ES-I3 (cell line): ENCODE results near the gene NOSTRIN.

Experiments used
- H3K36me3 ChIP-seq: 2 replicates; pipeline ENCODE4 v1.6.1; 2013; ENCODE audit warnings: mild to moderate bottlenecking, low read length, control low read depth, moderate library complexity; ENCODE audit not compliant: insufficient read depth
- H3K4me1 ChIP-seq: 2 replicates; pipeline ENCODE4 v1.6.1; 2013; ENCODE audit warnings: mild to moderate bottlenecking, control low read depth, low read length; ENCODE audit not compliant: insufficient read depth
- H3K9ac ChIP-seq: 2 replicates; pipeline ENCODE4 v1.6.1; 2013; ENCODE audit warnings: low read depth, mild to moderate bottlenecking, low read length, moderate library complexity
- H3K9me3 ChIP-seq: 2 replicates; pipeline ENCODE4 v1.6.1; 2013; ENCODE audit warnings: mild to moderate bottlenecking, low read length, moderate library complexity; ENCODE audit not compliant: control insufficient read depth, insufficient read depth

The NOSTRIN gene

DNA sequence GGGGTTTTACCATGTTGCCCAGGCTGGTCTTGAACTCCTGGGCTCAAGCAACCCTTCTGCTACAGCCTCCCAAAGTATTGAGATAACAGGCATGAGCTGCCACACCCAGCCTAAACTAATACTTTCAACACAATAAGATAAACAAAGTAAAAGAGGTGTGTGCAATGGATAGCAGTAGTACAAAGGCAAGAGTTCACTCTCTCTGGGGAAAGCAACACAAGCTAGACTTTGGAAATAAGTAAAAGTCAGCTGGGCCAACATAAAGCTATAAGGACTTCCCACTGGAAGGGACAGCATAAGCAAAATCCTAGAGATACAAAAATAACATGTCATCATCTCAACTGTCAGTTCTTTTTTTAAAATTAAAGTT, 5.2 kb upstream of the NOSTRIN start:
- no peak overlapping the region for H3K9ac ChIP-seq
- no peaks in the 10 kb centered on the region for H3K36me3 ChIP-seq
- H3K9me3 ChIP-seq = no peaks in the 10 kb centered on the region
- peaks cover 14% of the 10 kb centered on the region for H3K4me1 ChIP-seq

DNA sequence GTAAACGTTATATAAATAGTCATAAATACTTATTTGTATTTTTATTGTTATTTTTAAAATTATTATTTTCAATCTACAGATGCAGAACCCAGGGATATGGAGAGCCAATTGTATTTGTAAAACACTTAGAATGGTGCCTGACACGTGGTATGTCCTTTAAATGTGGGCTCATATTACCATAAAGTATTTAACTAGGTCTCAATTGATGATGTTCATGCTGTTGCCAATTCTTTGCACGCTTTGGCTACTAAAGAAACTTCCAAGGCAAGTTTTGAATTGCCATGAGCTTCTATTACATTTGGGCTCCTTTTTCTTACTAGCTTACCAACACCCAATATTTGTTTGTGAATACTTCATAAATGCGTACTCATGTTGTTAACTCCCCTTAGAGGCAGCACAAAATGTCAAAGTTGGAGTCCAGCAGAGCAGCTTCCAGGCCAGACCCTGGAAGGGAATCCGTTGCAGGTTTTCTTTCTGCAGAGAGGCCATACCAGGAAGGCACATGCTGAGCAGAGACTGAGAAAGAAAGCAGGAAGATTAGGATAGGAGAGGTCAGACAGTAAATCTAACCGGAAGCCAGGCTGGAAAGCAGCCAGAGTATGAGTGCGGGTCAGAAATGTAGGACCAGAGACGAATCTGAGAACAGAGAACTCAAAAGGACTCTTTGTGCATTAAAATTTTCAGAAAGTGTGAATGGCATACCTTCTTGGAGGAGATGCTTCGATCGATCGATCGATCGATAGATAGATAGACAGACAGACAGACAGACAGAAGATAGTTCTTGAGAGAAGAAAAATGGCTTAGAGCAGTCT, 4.2 kb upstream of the NOSTRIN start:
- H3K36me3 ChIP-seq = no peaks in the 10 kb centered on the region
- no peak overlapping the region for H3K9ac ChIP-seq
- peaks cover 14% of the 10 kb centered on the region for H3K4me1 ChIP-seq
- no peaks in the 10 kb centered on the region for H3K9me3 ChIP-seq

- no peak overlapping the region for H3K9ac ChIP-seq
- peaks cover 14% of the 10 kb centered on the region for H3K4me1 ChIP-seq
- H3K36me3 ChIP-seq = no peaks in the 10 kb centered on the region
- H3K9me3 ChIP-seq = no peaks in the 10 kb centered on the region
Observed at GRCh38 chr2:168798888-168799410, 3.5 kb upstream of the NOSTRIN start.

- Histone ChIP-seq H3K9ac (no peak overlapping the region), H3K4me1 (peaks cover 14% of the 10 kb centered on the region), H3K36me3 (no peaks in the 10 kb centered on the region), H3K9me3 (no peaks in the 10 kb centered on the region)
Observed at GRCh38 chr2:168801471-168801870, 966 bp upstream of the NOSTRIN start.

DNA sequence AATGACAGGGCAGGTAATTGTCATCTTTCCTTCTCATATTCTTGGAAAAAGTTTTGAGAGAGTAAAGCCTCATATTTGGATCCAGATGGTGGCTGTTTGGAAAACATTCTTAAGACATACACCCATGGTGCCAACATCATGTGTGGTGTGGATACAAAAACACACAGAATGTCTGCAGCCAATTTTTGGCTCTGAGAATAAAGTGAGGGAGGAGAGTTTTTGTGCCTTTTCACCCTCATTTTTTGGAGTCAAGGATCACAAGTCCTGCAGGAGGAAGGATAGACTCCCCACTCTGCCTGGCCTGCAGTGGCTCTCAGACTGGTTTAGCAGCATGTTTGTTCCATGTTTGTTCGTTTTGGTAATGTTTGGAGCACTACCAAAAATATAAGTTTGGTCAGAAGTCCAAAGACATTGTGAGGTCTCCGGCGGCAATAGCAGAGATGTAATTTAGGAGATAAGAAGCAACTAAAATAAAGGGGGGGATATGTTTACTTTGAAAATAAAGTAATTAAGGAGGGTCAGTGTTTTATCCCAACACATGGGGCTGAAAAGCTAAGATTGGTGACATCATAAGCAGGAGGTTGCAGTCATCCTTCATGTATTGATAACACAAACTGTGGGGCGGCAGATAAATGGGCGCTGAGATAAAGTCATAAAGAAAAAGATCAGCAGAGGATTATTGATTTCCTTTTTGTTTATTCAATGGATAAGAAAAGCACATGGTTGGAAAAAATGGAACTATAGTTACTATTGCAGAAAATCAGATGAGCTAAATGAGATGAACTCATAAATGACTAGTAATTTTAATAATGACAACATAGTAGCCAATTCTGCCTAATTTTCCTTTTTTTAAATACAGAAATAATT, 655 bp downstream of the NOSTRIN start:
- Histone ChIP-seq H3K9ac (no peak overlapping the region), H3K4me1 (peaks cover 12% of the 10 kb centered on the region), H3K9me3 (no peaks in the 10 kb centered on the region), H3K36me3 (no peaks in the 10 kb centered on the region)

GRCh38 chr2:168804214-168804613, 1.8 kb downstream of the NOSTRIN start:
- H3K9me3 ChIP-seq = no peaks in the 10 kb centered on the region
- H3K36me3 ChIP-seq = no peaks in the 10 kb centered on the region
- H3K9ac ChIP-seq = no peak overlapping the region
- H3K4me1 ChIP-seq = peaks cover 5% of the 10 kb centered on the region; the same call in 1 of the 2 replicates

DNA sequence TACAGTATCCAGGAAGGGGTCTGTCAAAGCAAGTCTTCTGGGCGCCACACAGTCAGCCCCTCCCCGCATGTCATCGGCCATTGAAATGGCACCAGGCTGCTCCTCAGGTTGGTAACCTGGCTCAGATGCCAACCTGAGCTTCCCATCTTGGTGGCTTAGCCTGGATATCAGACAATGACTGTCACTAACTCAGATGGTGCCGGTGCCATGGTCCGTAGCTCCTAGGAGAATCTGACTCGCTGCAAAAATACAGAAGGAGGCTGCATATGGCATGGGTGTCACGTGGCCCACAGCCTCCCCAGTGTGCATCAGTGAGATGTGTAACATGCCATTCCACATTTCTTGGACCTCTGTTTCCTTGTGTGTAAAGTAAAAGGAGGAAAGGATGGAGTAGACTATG, 3.2 kb downstream of the NOSTRIN start:
- Histone ChIP-seq H3K9me3 (no peaks in the 10 kb centered on the region), H3K36me3 (no peaks in the 10 kb centered on the region), H3K9ac (no peak overlapping the region), H3K4me1 (peaks cover 9% of the 10 kb centered on the region; the same call in 1 of the 2 replicates)

DNA sequence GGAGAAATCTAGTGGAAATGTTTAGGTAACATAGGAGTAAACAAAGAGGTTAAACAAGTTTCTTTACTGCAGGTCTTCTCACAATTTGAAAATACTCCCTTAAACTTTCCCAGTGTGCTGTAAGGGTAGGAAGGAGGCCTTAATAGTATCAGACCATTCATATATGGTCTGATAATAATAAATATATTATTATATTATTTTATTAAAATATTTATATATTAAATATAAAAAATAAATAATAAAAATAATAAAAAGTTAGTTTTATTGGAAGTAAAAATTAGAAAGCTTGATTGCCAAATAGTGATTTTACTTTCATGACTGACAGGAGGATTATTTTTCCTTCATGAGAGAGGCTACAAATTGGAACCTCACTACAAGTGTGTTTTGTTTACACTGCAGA, 7.1 kb downstream of the NOSTRIN start:
- H3K9ac ChIP-seq = no peak overlapping the region
- peaks cover 13% of the 10 kb centered on the region for H3K4me1 ChIP-seq
- no peaks in the 10 kb centered on the region for H3K36me3 ChIP-seq
- H3K9me3 ChIP-seq = no peaks in the 10 kb centered on the region

DNA sequence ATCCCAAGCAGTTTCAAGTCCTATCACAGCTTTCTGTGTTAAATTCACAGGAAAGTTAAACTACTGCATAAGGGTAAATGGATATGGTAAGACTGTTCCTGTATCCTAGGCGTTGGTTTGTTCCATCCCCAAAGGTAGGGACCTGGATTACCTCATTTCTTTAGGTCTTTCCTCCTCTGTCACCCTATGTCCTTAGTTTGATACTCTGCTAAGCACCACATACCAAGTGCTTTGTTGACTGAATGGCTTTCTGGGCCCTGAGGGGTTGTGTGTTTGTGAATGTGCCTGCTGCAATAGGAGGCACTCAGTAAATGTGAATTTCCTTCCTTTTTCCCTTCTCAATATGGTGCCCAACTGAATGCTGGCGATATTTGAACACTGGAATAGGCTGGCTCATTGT, 7.8 kb downstream of the NOSTRIN start:
- Histone ChIP-seq H3K36me3 (no peaks in the 10 kb centered on the region), H3K9me3 (no peaks in the 10 kb centered on the region), H3K9ac (no peak overlapping the region), H3K4me1 (peaks cover 13% of the 10 kb centered on the region)

DNA sequence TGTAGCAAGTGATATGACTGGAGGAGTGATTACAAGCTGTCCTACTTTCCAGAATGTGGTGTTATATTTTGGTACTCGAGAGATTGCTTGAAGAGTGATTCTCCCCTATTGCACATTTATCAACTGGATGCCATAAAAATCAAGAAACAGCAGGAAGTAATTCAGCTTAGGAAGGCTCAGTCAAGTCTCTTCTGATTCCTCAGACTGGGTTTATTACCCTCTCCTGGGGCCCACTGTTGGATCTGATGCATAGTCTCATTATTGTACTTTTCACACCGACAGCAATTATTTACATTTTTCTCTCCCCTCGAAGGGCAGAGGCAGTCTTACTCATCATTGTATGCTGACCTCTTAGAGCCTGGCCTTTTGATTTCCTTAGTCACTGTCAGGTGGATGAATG, 9.3 kb downstream of the NOSTRIN start:
- H3K9me3 ChIP-seq = no peaks in the 10 kb centered on the region
- no peak overlapping the region for H3K9ac ChIP-seq
- no peaks in the 10 kb centered on the region for H3K36me3 ChIP-seq
- peaks cover 13% of the 10 kb centered on the region for H3K4me1 ChIP-seq

- Histone ChIP-seq H3K9ac (no peak overlapping the region), H3K9me3 (no peaks in the 10 kb centered on the region), H3K4me1 (peaks cover 13% of the 10 kb centered on the region), H3K36me3 (no peaks in the 10 kb centered on the region)
Observed at GRCh38 chr2:168814046-168814445, 11.6 kb downstream of the NOSTRIN start.

GRCh38 chr2:168814939-168815907, 12.8 kb downstream of the NOSTRIN start:
- no peak overlapping the region for H3K9ac ChIP-seq
- no peaks in the 10 kb centered on the region for H3K9me3 ChIP-seq
- peaks cover 8% of the 10 kb centered on the region for H3K4me1 ChIP-seq
- no peaks in the 10 kb centered on the region for H3K36me3 ChIP-seq

DNA sequence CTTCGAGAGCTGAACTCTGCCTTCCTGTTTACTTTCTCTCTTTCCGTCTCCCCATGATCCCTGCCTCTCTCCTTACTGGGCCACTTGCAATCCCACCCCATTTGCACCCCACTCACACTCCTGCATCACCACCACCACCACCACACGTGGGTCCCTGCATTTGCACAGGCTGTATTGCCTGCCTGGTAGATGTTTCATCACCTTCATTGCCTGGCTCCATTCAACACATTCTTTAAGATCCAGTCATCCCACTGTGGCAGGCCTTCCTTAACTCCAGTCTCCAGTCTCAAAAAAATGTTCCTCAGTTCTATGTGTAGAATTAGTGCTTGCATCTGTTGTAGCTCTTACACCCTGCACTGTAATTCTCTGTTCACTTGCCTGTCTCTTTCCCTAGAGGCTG, 13.9 kb downstream of the NOSTRIN start:
- Histone ChIP-seq H3K36me3 (no peaks in the 10 kb centered on the region), H3K4me1 (peaks cover 3% of the 10 kb centered on the region; the same call in 1 of the 2 replicates), H3K9me3 (no peaks in the 10 kb centered on the region), H3K9ac (no peak overlapping the region)
